NT2/D1 (cell line): Measurements from ENCODE around the gene SH3PXD2A.

Experiments
- SUZ12 ChIP-seq: IDR thresholded peaks from 2 replicates; pipeline ENCODE4 v1.6.1; 2011; ENCODE audit not compliant: insufficient read length, insufficient read depth; ENCODE audit errors: extremely low read depth
- YY1 ChIP-seq: IDR thresholded peaks from 2 replicates; pipeline ENCODE4 v1.6.1; 2011; ENCODE audit not compliant: insufficient read length, insufficient read depth
- ZNF274 ChIP-seq: IDR thresholded peaks from 2 replicates; pipeline ENCODE4 v1.6.1; 2011; ENCODE audit warnings: mild to moderate bottlenecking, low read depth, low read length

DNA sequence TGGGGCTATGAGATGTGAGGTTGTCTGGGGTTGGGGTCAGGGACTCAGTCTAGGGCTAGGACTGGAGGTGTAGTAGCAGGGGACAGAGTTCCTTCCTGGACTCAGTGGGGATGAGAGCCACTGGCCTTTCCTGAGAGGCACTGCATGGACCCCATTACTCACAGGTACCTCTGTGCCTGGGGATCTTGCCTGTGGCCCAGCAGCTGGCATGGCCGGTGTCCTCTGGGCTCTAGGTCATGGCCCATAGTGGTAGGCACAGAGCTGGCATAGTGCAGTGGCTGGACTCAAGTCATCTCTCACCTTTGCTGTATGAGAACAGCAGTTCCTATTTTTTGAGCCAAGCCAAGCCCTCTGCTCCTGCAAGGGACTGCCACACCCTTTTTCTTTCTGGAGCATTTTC, 310.0 kb downstream of the SH3PXD2A start:
- TF ChIP-seq YY1 (no peak), SUZ12 (no peak), ZNF274 (no peak)
